H1 (cell line): ENCODE measurements around the gene SMAD1. TPM values are rescaled to one million over a fixed set of nuclear protein-coding genes. Genes with fewer than 3 reads are reported as not detected.

Experiments
- CTCF ChIA-PET: fragments of 300-600 bp; sonication (Branson Sonifier 250); formaldehyde crosslinking; loops from one replicate; lab custom pipeline; 2021; ENCODE audit not compliant: partially characterized antibody; lab: Charles Lee
- POLR2A ChIA-PET: fragments of 300-600 bp; sonication (Branson Sonifier 250); formaldehyde crosslinking; loops from one replicate; lab custom pipeline; 2021; ENCODE audit warnings: inconsistent platforms; ENCODE audit not compliant: partially characterized antibody; lab: Charles Lee
- DNase-seq, 2 experiments: peaks; one replicate each; pipeline versions ENCODE4 v3.0.0 to v3.0.0-alpha.2; 2010 to 2022; ENCODE audit warnings: low spot score in 2 of 2, low read depth in 1 of 2, mixed read lengths in 1 of 2
- FAIRE-seq: peaks from 2 replicates; lab custom pipeline; 2011; peaks lifted over from hg19 to GRCh38; lab: Jason Lieb, UNC
- H2AFZ ChIP-seq: 2 replicates; pipeline ENCODE4 v1.8.1; 2012; ENCODE audit warnings: low read length, inconsistent platforms
- H2AK5ac ChIP-seq: 2 replicates; pipeline ENCODE4 v1.6.1; 2013; ENCODE audit warnings: low read depth, low read length
- H2BK120ac ChIP-seq: replicated peaks from 2 replicates; pipeline ENCODE3; 2013; ENCODE audit warnings: low read depth, low read length, inconsistent platforms
- H2BK12ac ChIP-seq: 2 replicates; pipeline ENCODE4 v1.6.1; 2013; ENCODE audit warnings: low read depth, low read length
- H2BK15ac ChIP-seq: 2 replicates; pipeline ENCODE4 v1.6.1; 2013; ENCODE audit warnings: low read length
- H2BK20ac ChIP-seq: 2 replicates; pipeline ENCODE4 v1.6.1; 2013; ENCODE audit warnings: low read length
- H2BK5ac ChIP-seq: 2 replicates; pipeline ENCODE4 v1.6.1; 2013; ENCODE audit warnings: low read depth, low read length
- H3K14ac ChIP-seq: 2 replicates; pipeline ENCODE4 v1.6.1; 2013; ENCODE audit warnings: inconsistent platforms; ENCODE audit not compliant: insufficient read length
- H3K18ac ChIP-seq: 2 replicates; pipeline ENCODE4 v1.6.1; 2013; ENCODE audit warnings: low read length; ENCODE audit errors: extremely low read depth
- H3K23ac ChIP-seq: 2 replicates; pipeline ENCODE4 v1.6.1; 2013; ENCODE audit warnings: inconsistent platforms; ENCODE audit not compliant: insufficient read length
- H3K23me2 ChIP-seq: 2 replicates; pipeline ENCODE4 v1.6.1; 2013; ENCODE audit warnings: low read depth, low read length
- H3K27ac ChIP-seq: 2 replicates; pipeline ENCODE4 v1.6.1; 2011; ENCODE audit warnings: low read depth, low read length, inconsistent platforms
- H3K27me3 ChIP-seq, 4 experiments: replicated peaks in 1 of 4; 1 replicate in 1 of 4; 2 replicates in 3 of 4; pipeline versions ENCODE4 v1.6.1 to v1.8.1; 2011 to 2013; ENCODE audit warnings: low read length in 3 of 4, mild to moderate bottlenecking in 3 of 4, inconsistent platforms in 2 of 4, mixed read lengths in 2 of 4, moderate library complexity in 1 of 4; ENCODE audit not compliant: control insufficient read depth in 3 of 4, insufficient read depth in 3 of 4; ENCODE audit errors: extremely low read depth in 1 of 4
- H3K36me3 ChIP-seq, 4 experiments: 2 replicates each; pipeline versions ENCODE4 v1.6.1 to v1.8.1; 2011 to 2013; ENCODE audit warnings: mild to moderate bottlenecking in 4 of 4, low read length in 3 of 4, moderate library complexity in 2 of 4, control low read depth in 1 of 4, inconsistent platforms in 1 of 4; ENCODE audit not compliant: insufficient read depth in 4 of 4, control insufficient read depth in 2 of 4
- H3K4ac ChIP-seq: replicated peaks from 2 replicates; pipeline ENCODE3; 2013; ENCODE audit warnings: low read length, low read depth, mixed read lengths, inconsistent platforms; ENCODE audit not compliant: insufficient read length
- H3K4me1 ChIP-seq, 4 experiments: replicated peaks in 1 of 4; 1 replicate in 1 of 4; 2 replicates in 3 of 4; pipeline versions ENCODE4 v1.6.1 to v1.8.1; 2011 to 2013; ENCODE audit warnings: low read length in 3 of 4, inconsistent platforms in 2 of 4, mixed read lengths in 1 of 4; ENCODE audit not compliant: insufficient read depth in 4 of 4, control insufficient read depth in 3 of 4
- H3K4me2 ChIP-seq, 2 experiments: 2 replicates each; pipeline versions ENCODE4 v1.6.1 to v1.8.1; 2011 to 2013; ENCODE audit warnings: low read depth in 2 of 2, low read length in 2 of 2, control low read depth in 1 of 2, inconsistent platforms in 1 of 2, mild to moderate bottlenecking in 1 of 2; ENCODE audit not compliant: insufficient read depth in 1 of 2
- H3K4me3 ChIP-seq, 4 experiments: fragments of 200-600, 300-600 bp in 1 of 4; sonication (generic), shearing (Covaris generic), sonication (Bioruptor Twin) in 1 of 4; 2 replicates each; pipeline versions ENCODE4 v1.5.1 to v1.8.1; 2011 to 2016; ENCODE audit warnings: low read length in 4 of 4, low read depth in 3 of 4, control low read depth in 2 of 4, inconsistent platforms in 2 of 4, mild to moderate bottlenecking in 2 of 4, mixed read lengths in 1 of 4, moderate library complexity in 1 of 4; ENCODE audit not compliant: insufficient read depth in 2 of 4; ENCODE audit errors: extremely low read depth in 1 of 4
- H3K56ac ChIP-seq: replicated peaks from 2 replicates; pipeline ENCODE3; 2013; ENCODE audit warnings: low read depth, mild to moderate bottlenecking, mixed read lengths, low read length, inconsistent platforms; ENCODE audit not compliant: insufficient read length
- H3K79me1 ChIP-seq: 2 replicates; pipeline ENCODE4 v1.6.1; 2013; ENCODE audit warnings: low read depth, low read length, control low read depth
- H3K79me2 ChIP-seq, 2 experiments: 2 replicates each; pipeline versions ENCODE4 v1.6.1 to v1.8.1; 2012 to 2013; ENCODE audit warnings: low read length in 2 of 2, mild to moderate bottlenecking in 2 of 2, inconsistent platforms in 1 of 2; ENCODE audit not compliant: insufficient read depth in 2 of 2, control insufficient read depth in 1 of 2
- H3K9ac ChIP-seq, 4 experiments: replicated peaks in 1 of 4; 1 replicate in 1 of 4; 2 replicates in 3 of 4; pipeline versions ENCODE4 v1.6.1 to v1.8.1; 2011 to 2013; ENCODE audit warnings: low read depth in 3 of 4, low read length in 3 of 4, control low read depth in 2 of 4, mild to moderate bottlenecking in 2 of 4, moderate library complexity in 2 of 4, inconsistent platforms in 1 of 4; ENCODE audit errors: extremely low read depth in 1 of 4
- H3K9me3 ChIP-seq, 2 experiments: 2 replicates each; pipeline versions ENCODE4 v1.6.1 to v1.8.1; 2012 to 2013; ENCODE audit warnings: mild to moderate bottlenecking in 2 of 2, moderate library complexity in 2 of 2, control low read depth in 1 of 2, inconsistent platforms in 1 of 2, low read depth in 1 of 2, low read length in 1 of 2, mixed read lengths in 1 of 2; ENCODE audit not compliant: insufficient read depth in 2 of 2
- H4K20me1 ChIP-seq, 2 experiments: replicated peaks in 1 of 2; 2 replicates each; pipeline versions ENCODE3 to v1.8.1; 2011 to 2013; ENCODE audit warnings: inconsistent platforms in 2 of 2, low read length in 2 of 2, mild to moderate bottlenecking in 1 of 2; ENCODE audit not compliant: insufficient read depth in 2 of 2, control insufficient read depth in 1 of 2
- H4K5ac ChIP-seq: 2 replicates; pipeline ENCODE4 v1.6.1; 2013; ENCODE audit warnings: low read length, low read depth, mixed read lengths, inconsistent platforms; ENCODE audit not compliant: insufficient read length
- H4K8ac ChIP-seq: 2 replicates; pipeline ENCODE4 v1.8.0; 2013; ENCODE audit warnings: mild to moderate bottlenecking, moderate library complexity, low read length, inconsistent platforms; ENCODE audit not compliant: insufficient read depth; ENCODE audit errors: extremely low read depth
- H4K91ac ChIP-seq: replicated peaks from 2 replicates; pipeline ENCODE3; 2013; ENCODE audit warnings: low read length, mixed read lengths, inconsistent platforms; ENCODE audit not compliant: insufficient read length
- ATF2 ChIP-seq: IDR thresholded peaks from 2 replicates; pipeline ENCODE4 v1.6.1; 2012; ENCODE audit warnings: low read length, inconsistent platforms
- CHD1 ChIP-seq: IDR thresholded peaks from 2 replicates; pipeline ENCODE4 v1.6.1; 2012; ENCODE audit warnings: low read depth, low read length, improper control_type of control experiment
- CTCF ChIP-seq, 3 experiments: IDR thresholded peaks; 1 replicate in 2 of 3; 2 replicates in 1 of 3; pipeline versions ENCODE4 v1.5.1 to v1.6.1; 2011; ENCODE audit warnings: low read length in 3 of 3, mild to moderate bottlenecking in 3 of 3, inconsistent platforms in 2 of 3, low read depth in 1 of 3, moderate library complexity in 1 of 3; ENCODE audit not compliant: insufficient read depth in 1 of 3; ENCODE audit errors: control extremely low read depth in 1 of 3
- EGR1 ChIP-seq: IDR thresholded peaks from 2 replicates; pipeline ENCODE4 v1.6.1; 2011; ENCODE audit warnings: low read depth, low read length, borderline replicate concordance
- KDM4A ChIP-seq: IDR thresholded peaks from one replicate; pipeline ENCODE4 v1.7.1; 2012; ENCODE audit warnings: low read depth, mild to moderate bottlenecking, moderate library complexity, low read length, inconsistent platforms; ENCODE audit not compliant: severe bottlenecking
- NANOG ChIP-seq: IDR thresholded peaks from 2 replicates; pipeline ENCODE4 v1.6.1; 2011; ENCODE audit warnings: low read length, low read depth, mild to moderate bottlenecking, inconsistent platforms; ENCODE audit not compliant: insufficient read depth, poor library complexity, severe bottlenecking
- RFX5 ChIP-seq: IDR thresholded peaks from 2 replicates; pipeline ENCODE4 v1.6.1; 2011; ENCODE audit warnings: low read depth, low read length, improper control_type of control experiment, borderline replicate concordance
- SIN3A ChIP-seq, 2 experiments: IDR thresholded peaks in 1 of 2; conservative IDR thresholded peaks in 1 of 2; 2 replicates each; pipeline ENCODE4 v1.6.1; 2011 to 2012; ENCODE audit warnings: low read length in 2 of 2, improper control_type of control experiment in 1 of 2, low read depth in 1 of 2, mild to moderate bottlenecking in 1 of 2
- SIX5 ChIP-seq: IDR thresholded peaks from 2 replicates; pipeline ENCODE4 v1.6.1; 2011; ENCODE audit warnings: mild to moderate bottlenecking, low read depth, low read length
- TAF1 ChIP-seq: IDR thresholded peaks from 2 replicates; pipeline ENCODE4 v1.6.1; 2011; ENCODE audit warnings: mild to moderate bottlenecking, low read depth, low read length
- WGBS, 2 experiments: shearing (Covaris generic) in 1 of 2; methylation state at CpG; one replicate each; pipeline versions ENCODE4 v1.1.6 to v1.1.7; 2013 to 2015; ENCODE audit warnings: low lambda C conversion rate in 2 of 2, mixed read lengths in 2 of 2, inconsistent platforms in 1 of 2, low coverage in 1 of 2, missing lambda C conversion rate in 1 of 2; ENCODE audit not compliant: insufficient replicate concordance in 2 of 2, insufficient coverage in 1 of 2, insufficient read length in 1 of 2; ENCODE audit errors: extremely low coverage in 1 of 2, missing lambda C conversion rate in 1 of 2; 5-methylcytosine and 5-hydroxymethylcytosine counted together
- polyA plus RNA-seq, 7 experiments: library from polyadenylated mRNA; depleted of rRNA in 3 of 7; stranded (reverse) in 5 of 7; unstranded in 2 of 7; fragments of >200 nt in 5 of 7; fragments of 200-250 nt in 2 of 7; gene quantifications; 1 replicate in 5 of 7; 2 replicates in 1 of 7; 4 replicates in 1 of 7; pipeline versions ENCODE4 v1.2.1 to v1.2.3, GENCODE V29; 2011 to 2013; ENCODE audit warnings: missing spikeins in 2 of 7, mixed read lengths in 2 of 7
- total RNA-seq: library from RNA; stranded (reverse); fragmentation: NEBNext Ultra II Directional; extraction: Animal tissue kit (Norgen Biotek cat#: 25700); gene quantifications from 2 replicates; pipeline ENCODE4 v1.2.1, GENCODE V29; 2021

Gene SMAD1
- total and polyA plus RNA-seq, 2 of the 8 experiments (the other 6 are each of a cell fraction or from before 2014, with no cell fraction given): 22.6 to 25.3 TPM

- H3K4me2 ChIP-seq: no peak overlapping the region
- H2BK15ac ChIP-seq: no peak overlapping the region
- no peak overlapping the region for H2BK12ac ChIP-seq
- H4K5ac ChIP-seq: no peak overlapping the region
- no peak overlapping the region for H2BK20ac ChIP-seq
- no peak overlapping the region for H3K56ac ChIP-seq
- H3K79me2 ChIP-seq: peaks cover 0 to 9% of the 10 kb centered on the region in 2 experiments; a peak in 2 of 4 replicates
- H4K20me1 ChIP-seq: no peaks in the 10 kb centered on the region
- CTCF ChIA-PET: no interaction called here
- H3K27ac ChIP-seq: no peak overlapping the region
- H3K4ac ChIP-seq: no peak overlapping the region
- no peak overlapping the region for H3K4me3 ChIP-seq
- H4K91ac ChIP-seq: no peak overlapping the region
- POLR2A ChIA-PET: no interaction called here
- no peak overlapping the region for H3K14ac ChIP-seq
- no peak overlapping the region for H3K9ac ChIP-seq
- no peak overlapping the region for H2BK120ac ChIP-seq
- DNase-seq: no peak
- H3K18ac ChIP-seq: no peak overlapping the region
- WGBS, 2 experiments: 81% methylated on average over 1 of the region's 1 CpG; no CpG with 5 or more reads in 1 of the 2 experiments
- no peak for FAIRE-seq
- H3K23ac ChIP-seq: no peak overlapping the region
- H2AFZ ChIP-seq: no peak overlapping the region
- no peak overlapping the region for H2BK5ac ChIP-seq
- no peaks in the 10 kb centered on the region for H3K23me2 ChIP-seq
- H3K79me1 ChIP-seq: no peaks in the 10 kb centered on the region
- no peaks in the 10 kb centered on the region for H3K27me3 ChIP-seq
- no peaks in the 10 kb centered on the region for H3K9me3 ChIP-seq
- H4K8ac ChIP-seq: no peak overlapping the region
- peaks cover 0 to 2% (median 0%) of the 10 kb centered on the region in 4 experiments; a peak in 2 of 7 replicates for H3K4me1 ChIP-seq
- no peaks in the 10 kb centered on the region for H3K36me3 ChIP-seq
- no peak overlapping the region for H2AK5ac ChIP-seq
- TF ChIP-seq SIN3A (conservative IDR thresholded peaks at IDR 0.05 in 1 of 2, IDR thresholded peaks at IDR 0.05 in 1 of 2; ENCODE audit: low read depth in 1 of 2, low read length in 2 of 2): no peak
- no peak for TF ChIP-seq SIX5
- TF ChIP-seq CTCF (IDR thresholded peaks at IDR 0.05; ENCODE audit: control extremely low read depth in 1 of 3, insufficient read depth in 1 of 3, low read depth in 1 of 3, low read length in 3 of 3): no peak
- no peak for TF ChIP-seq KDM4A
- no peak for TF ChIP-seq TAF1
- TF ChIP-seq ATF2: no peak
- no peak for TF ChIP-seq CHD1
- no peak for TF ChIP-seq NANOG
- TF ChIP-seq EGR1: no peak
- TF ChIP-seq RFX5: no peak
These were observed 49.0 kb downstream of the SMAD1 start for GRCh38 chr4:145530662-145531061.
